SK-N-SH (cell line): ENCODE measurements around the gene C2CD3. TPM values are rescaled to one million over a fixed set of nuclear protein-coding genes. Genes with fewer than 3 reads are reported as not detected.

Experiments used
- CTCF ChIA-PET: fragments of 300-600, 350-600 bp; formaldehyde crosslinking; extraction: SDS; loops from one replicate; lab custom pipeline; 2021; lab: Yijun Ruan, JAX
- POLR2A ChIA-PET: fragments of 350-600 bp; sonication (Branson Sonifier 250); formaldehyde crosslinking; extraction: SDS; loops from one replicate; lab custom pipeline; 2020; ENCODE audit warnings: antibody characterized with exemption, inconsistent platforms; lab: Yijun Ruan, JAX
- DNase-seq: peaks from one replicate; pipeline ENCODE4 v3.0.0; 2012
- H2AFZ ChIP-seq: fragments of 200-600 bp; sonication (generic); 2 replicates; pipeline ENCODE4 v1.8.1; 2016; ENCODE audit warnings: antibody characterized with exemption, mild to moderate bottlenecking, low read depth
- H3F3A ChIP-seq: fragments of 200-600 bp; sonication (generic); replicated peaks from 2 replicates; pipeline ENCODE3; 2016; ENCODE audit warnings: antibody characterized with exemption, mild to moderate bottlenecking; ENCODE audit not compliant: insufficient read depth
- H3K27ac ChIP-seq, 2 experiments: fragments of 200-500 bp in 1 of 2; fragments of 200-600 bp in 1 of 2; sonication (Bioruptor generic) in 1 of 2; sonication (generic), shearing (Covaris generic) in 1 of 2; 2 replicates each; pipeline versions ENCODE4 v1.5.1 to v1.6.1; 2014 to 2016; ENCODE audit warnings: low read depth in 2 of 2, inconsistent platforms in 1 of 2, low read length in 1 of 2, mild to moderate bottlenecking in 1 of 2, mixed read lengths in 1 of 2
- H3K27me3 ChIP-seq: fragments of 200-600 bp; sonication (generic), shearing (Covaris generic); 2 replicates; pipeline ENCODE4 v1.6.1; 2016; ENCODE audit warnings: mixed run types; ENCODE audit not compliant: insufficient read depth
- H3K36me3 ChIP-seq, 2 experiments: fragments of 200-500 bp in 1 of 2; fragments of 200-600 bp in 1 of 2; sonication (Bioruptor generic) in 1 of 2; sonication (generic) in 1 of 2; replicated peaks in 1 of 2; 2 replicates each; pipeline versions ENCODE3 to v1.5.1; 2014 to 2016; ENCODE audit warnings: low read length in 1 of 2, mild to moderate bottlenecking in 1 of 2; ENCODE audit not compliant: insufficient read depth in 2 of 2, control insufficient read depth in 1 of 2
- H3K4me1 ChIP-seq, 2 experiments: fragments of 200-500 bp in 1 of 2; fragments of 200-600 bp in 1 of 2; sonication (Bioruptor generic) in 1 of 2; sonication (generic), shearing (Covaris generic) in 1 of 2; 2 replicates each; pipeline versions ENCODE4 v1.5.1 to v1.6.1; 2014 to 2016; ENCODE audit warnings: low read depth in 1 of 2, low read length in 1 of 2, mixed run types in 1 of 2; ENCODE audit not compliant: insufficient read depth in 2 of 2, control insufficient read depth in 1 of 2
- H3K4me2 ChIP-seq: fragments of 200-600 bp; sonication (generic), shearing (Covaris generic); 2 replicates; pipeline ENCODE4 v1.6.1; 2017; ENCODE audit warnings: mixed run types
- H3K4me3 ChIP-seq, 2 experiments: fragments of 200-500 bp in 1 of 2; fragments of 200-600 bp in 1 of 2; sonication (Bioruptor generic) in 1 of 2; sonication (generic), shearing (Covaris generic) in 1 of 2; 2 replicates each; pipeline versions ENCODE4 v1.5.1 to v1.8.1; 2014 to 2016; ENCODE audit warnings: low read depth in 2 of 2, inconsistent platforms in 1 of 2, low read length in 1 of 2, mild to moderate bottlenecking in 1 of 2, mixed read lengths in 1 of 2, moderate library complexity in 1 of 2
- H3K79me2 ChIP-seq: fragments of 200-600 bp; sonication (generic); 2 replicates; pipeline ENCODE4 v1.8.1; 2017; ENCODE audit warnings: mild to moderate bottlenecking; ENCODE audit not compliant: insufficient read depth
- H3K9ac ChIP-seq: fragments of 200-600 bp; sonication (generic); 2 replicates; pipeline ENCODE4 v1.6.1; 2017; ENCODE audit warnings: mixed run types
- H3K9me2 ChIP-seq: fragments of 200-600 bp; sonication (generic); 2 replicates; pipeline ENCODE4 v1.6.1; 2017; ENCODE audit warnings: mixed run types
- H3K9me3 ChIP-seq: fragments of 200-600 bp; sonication (generic); 2 replicates; pipeline ENCODE4 v1.6.1; 2017; ENCODE audit warnings: mixed run types, mild to moderate bottlenecking, moderate library complexity
- H4K20me1 ChIP-seq: fragments of 200-600 bp; sonication (generic); 2 replicates; pipeline ENCODE4 v1.6.1; 2017; ENCODE audit warnings: mild to moderate bottlenecking, mixed run types; ENCODE audit not compliant: insufficient read depth
- CHD2 ChIP-seq: fragments of 150-350 bp; IDR thresholded peaks from 2 replicates; pipeline ENCODE4 v1.6.1; 2018; ENCODE audit warnings: low read length; ENCODE audit not compliant: partially characterized antibody
- ELF1 ChIP-seq: IDR thresholded peaks from 2 replicates; pipeline ENCODE4 v1.4.0; 2012
- EP300 ChIP-seq, 2 experiments: IDR thresholded peaks; 2 replicates each; pipeline versions ENCODE4 v1.4.0 to v1.6.1; 2012; ENCODE audit warnings: borderline replicate concordance in 1 of 2, low read depth in 1 of 2, low read length in 1 of 2
- EZH2phosphoT487 ChIP-seq: fragments of 200-600 bp; sonication (generic); IDR thresholded peaks from 2 replicates; pipeline ENCODE4 v1.6.1; 2017; ENCODE audit warnings: low read depth, mixed run types, mild to moderate bottlenecking, antibody characterized with exemption, moderate library complexity, borderline replicate concordance
- FOSL2 ChIP-seq: IDR thresholded peaks from 2 replicates; pipeline ENCODE4 v1.4.0; 2012; ENCODE audit warnings: low read depth, mild to moderate bottlenecking, moderate library complexity, borderline replicate concordance
- FOXJ3 ChIP-seq: sonication (generic); formaldehyde crosslinking; IDR thresholded peaks from 2 replicates; pipeline ENCODE4 v1.5.1; 2020; ENCODE audit warnings: mild to moderate bottlenecking, missing genetic modification reagents
- JUND ChIP-seq: IDR thresholded peaks from 2 replicates; pipeline ENCODE4 v1.4.0; 2012
- MXI1 ChIP-seq: IDR thresholded peaks from 2 replicates; pipeline ENCODE4 v1.6.1; 2012; ENCODE audit warnings: mild to moderate bottlenecking, low read depth, low read length, improper control_type of control experiment
- NRF1 ChIP-seq: IDR thresholded peaks from 2 replicates; pipeline ENCODE4 v1.6.1; 2012; ENCODE audit warnings: low read depth, mild to moderate bottlenecking, low read length
- POLR2AphosphoS5 ChIP-seq: IDR thresholded peaks from 2 replicates; pipeline ENCODE4 v1.6.1; 2012; ENCODE audit warnings: low read depth, low read length
- RCOR1 ChIP-seq: fragments of 150-350 bp; IDR thresholded peaks from 2 replicates; pipeline ENCODE4 v1.6.1; 2017; ENCODE audit warnings: antibody characterized with exemption, low read length
- REST ChIP-seq: IDR thresholded peaks from 2 replicates; pipeline ENCODE4 v1.6.1; 2012; ENCODE audit warnings: mild to moderate bottlenecking, low read depth, low read length, moderate library complexity
- TAF1 ChIP-seq: IDR thresholded peaks from 2 replicates; pipeline ENCODE4 v1.6.1; 2012; ENCODE audit warnings: low read depth, mild to moderate bottlenecking, low read length, moderate library complexity, borderline replicate concordance
- TCF12 ChIP-seq: IDR thresholded peaks from 2 replicates; pipeline ENCODE4 v1.4.0; 2012
- TEAD4 ChIP-seq: IDR thresholded peaks from 2 replicates; pipeline ENCODE4 v1.4.0; 2012; ENCODE audit warnings: mild to moderate bottlenecking, borderline replicate concordance; ENCODE audit not compliant: insufficient read depth
- WGBS: methylation state at CpG from one replicate; pipeline ENCODE4 v1.1.6; 2017; ENCODE audit warnings: low lambda C conversion rate; 5-methylcytosine and 5-hydroxymethylcytosine counted together
- polyA plus RNA-seq, 3 experiments: library from polyadenylated mRNA; depleted of rRNA; stranded (reverse); fragments of >200 nt; gene quantifications; 2 replicates each; pipeline ENCODE4 v1.2.3, GENCODE V29; 2012

C2CD3 gene
- polyA plus RNA-seq, 1 of the 3 experiments (the other 2 are of a cell fraction): 7.0 TPM

DNA sequence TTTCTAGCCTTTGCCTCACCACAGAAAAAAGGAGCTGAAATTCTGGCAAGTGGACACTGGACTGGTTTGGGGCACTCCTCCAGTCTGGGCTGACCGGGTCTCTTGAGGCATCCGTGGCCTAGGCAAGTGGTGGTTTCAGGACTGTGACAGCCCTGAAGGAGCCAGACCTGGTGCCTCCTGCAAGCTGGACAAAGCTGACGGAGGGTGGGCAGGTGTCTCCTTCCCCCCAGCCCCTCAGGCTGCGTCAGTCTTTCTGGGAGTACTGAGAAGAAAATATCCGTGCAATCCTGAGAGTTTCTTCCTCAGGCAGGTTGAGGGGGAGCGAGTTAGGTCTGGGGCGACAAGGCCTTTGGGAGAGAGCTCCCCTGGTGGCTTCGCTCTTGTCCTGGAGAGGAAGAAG lies 157.7 kb downstream of the C2CD3 start (continued):
- TF ChIP-seq REST (no peak), FOXJ3 (CRISPR knock-in tag) (no peak), TCF12 (no peak), NRF1 (no peak), JUND (no peak), TEAD4 (no peak), RCOR1 (no peak), MXI1 (no peak), EZH2phosphoT487 (no peak), CHD2 (no peak)
- TF ChIP-seq, all 33 proteins: peak for 0

DNA sequence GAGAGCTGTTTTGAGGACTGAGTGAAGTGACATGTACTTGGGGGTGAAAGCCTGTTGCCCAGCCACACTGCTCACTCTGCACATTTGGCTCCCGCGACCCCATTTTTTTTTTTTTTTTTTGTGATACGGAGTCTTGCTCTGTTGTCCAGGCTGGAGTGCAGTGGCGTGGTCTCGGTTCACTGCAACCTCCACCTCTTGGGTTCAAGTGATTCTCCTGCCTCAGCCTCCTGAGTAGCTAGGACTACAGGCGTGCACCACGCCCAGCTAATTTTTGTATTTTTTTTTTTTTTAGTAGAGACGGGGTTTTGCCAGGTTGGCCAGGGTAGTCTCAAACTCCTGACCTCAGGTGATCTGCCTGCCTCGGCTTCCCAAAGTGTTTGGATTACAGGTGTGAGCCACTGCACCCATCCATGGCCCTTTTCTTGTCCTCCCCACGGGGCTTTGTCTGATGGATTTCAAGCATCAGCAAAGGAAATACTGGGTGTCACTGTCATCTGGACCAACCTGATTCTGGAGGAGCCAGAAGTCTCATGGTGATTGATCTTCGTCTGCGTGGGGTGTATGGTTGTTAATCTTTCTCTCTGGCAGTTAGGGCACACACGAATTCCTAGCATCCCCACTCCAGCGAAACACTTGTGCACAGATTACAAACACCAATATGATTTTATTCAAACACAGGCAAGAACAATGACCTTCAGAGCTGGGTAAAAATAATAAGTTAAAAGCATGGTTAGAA lies 158.6 kb downstream of the C2CD3 start:
- POLR2A ChIA-PET: no interaction called here
- 97% methylated on average over 14 of the region's 14 CpGs for WGBS

More for the DNA sequence above, 158.6 kb downstream of the C2CD3 start:
- H3K4me1 ChIP-seq: peaks cover 0 to 2% of the 10 kb centered on the region in 2 experiments; a peak in 1 of 4 replicates
- H3K9me2 ChIP-seq: no peaks in the 10 kb centered on the region
- no peak overlapping the region for H2AFZ ChIP-seq
- no peak overlapping the region for H3K27ac ChIP-seq
- peaks cover 0 to 33% of the 10 kb centered on the region in 2 experiments for H3K36me3 ChIP-seq
- H3K9me3 ChIP-seq: no peaks in the 10 kb centered on the region
- no peaks in the 10 kb centered on the region for H3K27me3 ChIP-seq
- H3K79me2 ChIP-seq: no peaks in the 10 kb centered on the region
- no peaks in the 10 kb centered on the region for H3F3A ChIP-seq
- no peaks in the 10 kb centered on the region for H4K20me1 ChIP-seq
- H3K4me2 ChIP-seq: no peak overlapping the region
- DNase-seq: no peak
- CTCF ChIA-PET: no interaction called here
- TF ChIP-seq ELF1 (no peak), TCF12 (no peak), EZH2phosphoT487 (no peak), JUND (no peak), TAF1 (no peak), TEAD4 (no peak), POLR2AphosphoS5 (no peak), EP300 (IDR thresholded peaks at IDR 0.05; ENCODE audit: borderline replicate concordance in 1 of 2, low read depth in 1 of 2, low read length in 1 of 2) (no peak), FOSL2 (no peak)
- H3K4me3 ChIP-seq: no peak overlapping the region
- no peak overlapping the region for H3K9ac ChIP-seq
